ENCODE results near the gene CSF3R.

DNA sequence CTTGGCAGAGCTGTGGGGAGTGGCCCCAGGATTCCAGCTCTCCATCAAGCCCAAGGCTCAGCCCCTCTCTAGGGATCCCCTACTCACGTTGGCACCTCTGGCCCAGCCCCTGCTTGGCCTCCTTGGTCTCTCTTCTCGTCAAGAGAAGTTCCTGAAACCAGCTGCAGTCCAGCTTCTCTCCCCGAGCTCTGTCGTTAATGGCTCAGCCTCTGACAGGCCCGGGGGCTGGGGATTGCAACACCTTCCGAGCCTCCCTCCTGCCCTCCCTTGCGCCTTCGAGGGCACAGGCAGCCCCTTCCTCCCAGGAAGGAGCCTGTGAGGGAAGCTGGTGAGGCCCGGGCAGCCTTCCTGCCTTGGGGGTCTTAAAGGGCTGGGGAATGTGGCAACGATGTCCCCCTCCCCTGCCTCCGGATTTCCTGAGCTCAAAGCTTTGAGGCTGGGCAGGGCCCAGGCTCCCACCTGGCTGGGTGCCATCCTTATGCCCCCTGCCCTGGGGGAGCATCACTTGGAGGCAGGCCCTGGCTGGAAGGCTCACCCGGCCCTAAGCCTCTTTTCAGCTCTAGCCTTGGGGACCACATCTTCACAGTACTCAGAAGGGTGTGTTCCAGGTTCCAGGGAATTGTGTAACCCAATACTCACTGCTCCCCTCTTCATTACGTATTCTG, at the start of gene CSF3R:
- no peak for TF ChIP-seq POLR2A (IDR thresholded peaks at IDR 0.05; ENCODE audit: low read depth, low read length)
- no peak for TF ChIP-seq TAF1 (IDR thresholded peaks at IDR 0.05; ENCODE audit: borderline replicate concordance, low read depth, low read length)
- TF ChIP-seq POLR2AphosphoS5 (IDR thresholded peaks at IDR 0.05; ENCODE audit: low read depth, low read length) = no peak
